SW480 (cell line): ENCODE data around the gene ACTN1.

Source experiments
- DNase-seq: peaks from one replicate; pipeline ENCODE4 v3.0.0-alpha.2; 2016; ENCODE audit warnings: low spot score

Gene ACTN1

DNA sequence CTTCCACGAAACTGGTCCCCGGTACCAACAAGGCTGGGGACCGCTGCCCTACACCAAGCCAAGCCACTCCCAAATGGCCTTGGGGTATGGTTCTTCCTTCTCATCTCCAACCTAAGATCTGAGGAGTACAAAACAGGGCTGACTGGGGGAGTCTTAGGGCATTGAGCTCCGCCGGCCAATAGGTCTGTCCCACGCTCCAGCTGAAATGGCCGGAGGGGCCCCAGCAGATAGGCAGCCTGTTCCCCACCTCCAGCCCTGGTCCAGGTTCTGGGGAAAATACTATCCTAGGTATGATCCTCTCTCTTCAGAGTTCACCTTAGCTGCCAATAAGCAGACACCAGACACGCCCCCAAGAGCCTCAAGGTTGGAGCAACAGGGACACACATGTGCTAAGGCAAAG lies 90.2 kb downstream of the ACTN1 start:
- no peak for DNase-seq

GRCh38 chr14:68888025-68888850 lies 90.9 kb downstream of the ACTN1 start:
- DNase-seq: no peak

- no peak for DNase-seq
Observed at GRCh38 chr14:68886109-68886434, 93.0 kb downstream of the ACTN1 start.

DNA sequence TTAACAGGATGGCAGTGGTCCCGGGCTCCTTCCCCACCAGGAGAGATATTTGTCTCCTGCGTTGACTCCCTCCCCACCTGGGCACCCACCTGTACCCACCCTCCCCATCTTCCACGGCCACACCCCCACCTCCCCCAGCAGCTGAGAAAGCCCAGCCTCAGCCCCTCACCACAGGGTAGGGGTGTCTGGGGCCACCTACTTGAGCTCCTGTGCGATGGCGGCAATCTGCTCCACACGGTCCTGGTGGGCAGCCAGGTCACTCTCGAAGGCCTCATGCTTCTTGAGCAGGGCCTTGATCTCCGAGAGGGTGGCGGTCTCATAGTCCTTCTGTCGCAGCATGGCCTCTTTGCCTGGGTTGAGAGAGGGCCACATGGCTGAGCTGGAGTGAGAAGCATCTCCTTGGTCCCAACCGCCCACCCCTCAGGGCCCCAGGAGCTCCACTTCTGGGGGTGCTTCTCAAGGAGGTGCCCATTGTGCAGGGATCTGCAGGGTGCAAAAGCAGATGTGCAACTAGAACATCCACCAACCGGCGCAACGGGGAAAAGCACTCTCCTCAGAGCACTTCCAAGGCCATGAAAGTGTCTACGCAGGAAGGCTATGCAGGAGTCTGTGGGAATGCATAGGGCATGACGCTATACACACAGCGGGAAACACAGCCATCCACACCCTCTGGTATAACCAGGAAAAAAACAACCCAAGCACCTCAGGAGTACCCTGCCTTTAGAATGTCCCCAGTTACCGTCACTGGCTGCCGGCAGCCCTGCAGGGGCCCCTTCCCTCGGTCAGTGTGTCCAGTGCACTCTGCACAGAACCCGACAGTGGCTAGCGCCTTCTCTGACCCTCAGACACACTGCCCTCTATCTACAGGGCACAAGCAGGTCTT lies 93.6 kb downstream of the ACTN1 start:
- DNase-seq: no peak

DNA sequence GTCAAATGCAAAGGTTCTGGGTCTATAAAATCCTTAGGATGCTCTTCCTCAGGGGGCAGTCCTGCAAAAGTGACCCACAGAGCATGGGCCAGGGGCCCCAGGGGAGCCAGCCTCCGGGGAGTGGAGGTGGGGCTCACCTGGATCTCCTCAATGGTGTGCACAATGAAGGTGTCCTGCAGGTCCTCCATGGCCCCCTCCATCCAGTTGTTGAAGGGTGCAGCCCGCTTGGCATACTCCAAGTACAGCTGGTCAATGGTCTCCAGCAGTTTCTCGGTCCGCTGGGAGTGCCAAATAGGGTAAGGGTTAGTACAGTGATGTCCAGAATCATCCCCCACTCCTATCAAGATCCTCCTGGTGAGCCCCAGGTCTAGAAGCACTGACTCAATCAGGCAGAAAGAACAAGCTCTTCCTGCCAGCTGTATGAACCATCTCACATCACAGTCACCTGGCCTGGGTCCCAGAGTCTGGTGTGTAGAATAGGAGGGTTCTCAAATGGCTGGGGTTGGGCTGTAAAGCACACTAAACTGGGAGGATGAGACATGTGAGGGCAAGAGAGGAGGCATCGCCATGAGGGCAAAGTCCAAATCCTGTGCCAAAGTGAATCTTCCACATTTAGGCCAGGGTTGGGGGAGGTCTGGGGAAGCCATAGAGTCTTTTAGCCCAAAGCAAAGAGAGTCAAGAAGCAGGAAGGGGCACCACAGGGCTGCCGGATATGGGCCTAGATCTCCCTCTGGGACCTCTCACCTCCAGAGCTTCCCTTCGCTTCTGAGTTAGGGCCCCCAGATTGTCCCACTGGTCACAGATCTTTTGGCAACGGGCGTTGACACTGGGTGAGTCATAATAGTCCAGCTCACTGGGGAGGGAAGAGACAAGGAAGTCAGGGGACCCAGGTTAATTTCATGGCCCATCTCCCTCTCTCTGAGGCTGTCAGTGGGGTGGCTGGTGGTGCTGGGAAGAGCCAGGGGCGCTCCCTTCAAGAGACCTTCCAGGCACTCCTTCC lies 94.8 kb downstream of the ACTN1 start:
- DNase-seq: peak; percentile 75

GRCh38 chr14:68882235-68882634 lies 96.9 kb downstream of the ACTN1 start:
- no peak for DNase-seq

- DNase-seq: no peak
Observed at GRCh38 chr14:68881396-68881795, 97.7 kb downstream of the ACTN1 start.

DNA sequence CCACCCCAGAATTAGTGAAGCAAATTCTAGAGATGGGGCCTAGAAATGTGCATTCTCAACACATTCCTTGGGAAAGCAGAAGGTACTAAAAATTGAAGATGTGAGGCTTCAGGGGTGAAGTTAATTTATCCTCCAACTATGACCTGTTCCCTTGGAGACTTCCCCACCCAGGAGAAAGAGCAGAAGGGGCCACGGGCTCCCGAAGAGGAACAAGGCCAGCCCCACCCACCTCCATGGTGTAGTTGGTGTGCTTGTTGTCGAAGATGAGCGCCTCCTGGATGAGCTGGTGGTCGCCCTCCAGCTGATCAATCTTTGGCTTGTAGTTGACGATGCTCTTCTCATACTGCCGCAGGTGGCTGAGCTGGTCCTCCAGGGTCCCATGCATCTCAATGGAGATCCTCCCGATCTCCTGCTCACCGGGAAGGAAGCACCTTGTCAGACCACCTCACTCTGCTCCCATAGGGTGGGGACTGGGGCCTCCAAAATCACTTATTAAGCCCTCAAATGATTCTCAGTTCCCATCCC lies 98.5 kb downstream of the ACTN1 start:
- no peak for DNase-seq

GRCh38 chr14:68879841-68880575 lies 99.1 kb downstream of the ACTN1 start:
- no peak for DNase-seq

- no peak for DNase-seq
Observed at GRCh38 chr14:68879321-68879781, 99.8 kb downstream of the ACTN1 start.

DNA sequence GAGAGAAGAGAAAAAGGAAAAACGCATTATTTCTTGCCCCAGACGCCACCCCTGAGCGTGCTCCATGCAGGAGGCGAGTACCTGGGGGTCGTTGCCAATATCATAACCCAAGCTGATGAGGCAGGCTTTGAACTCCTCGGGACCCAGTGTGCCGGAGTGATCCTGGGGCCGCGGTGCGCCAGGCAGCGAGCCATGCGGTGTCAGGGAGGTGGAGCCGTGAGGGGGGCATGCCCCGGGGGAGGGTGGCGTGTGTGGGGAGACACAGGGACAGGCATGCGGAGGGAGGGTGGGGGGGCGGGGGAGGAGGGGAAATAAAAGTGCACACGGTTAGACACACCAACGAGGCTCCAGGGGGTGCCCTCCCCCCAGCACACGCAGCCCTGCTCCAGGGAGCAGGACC lies 100.2 kb downstream of the ACTN1 start:
- DNase-seq: no peak

DNA sequence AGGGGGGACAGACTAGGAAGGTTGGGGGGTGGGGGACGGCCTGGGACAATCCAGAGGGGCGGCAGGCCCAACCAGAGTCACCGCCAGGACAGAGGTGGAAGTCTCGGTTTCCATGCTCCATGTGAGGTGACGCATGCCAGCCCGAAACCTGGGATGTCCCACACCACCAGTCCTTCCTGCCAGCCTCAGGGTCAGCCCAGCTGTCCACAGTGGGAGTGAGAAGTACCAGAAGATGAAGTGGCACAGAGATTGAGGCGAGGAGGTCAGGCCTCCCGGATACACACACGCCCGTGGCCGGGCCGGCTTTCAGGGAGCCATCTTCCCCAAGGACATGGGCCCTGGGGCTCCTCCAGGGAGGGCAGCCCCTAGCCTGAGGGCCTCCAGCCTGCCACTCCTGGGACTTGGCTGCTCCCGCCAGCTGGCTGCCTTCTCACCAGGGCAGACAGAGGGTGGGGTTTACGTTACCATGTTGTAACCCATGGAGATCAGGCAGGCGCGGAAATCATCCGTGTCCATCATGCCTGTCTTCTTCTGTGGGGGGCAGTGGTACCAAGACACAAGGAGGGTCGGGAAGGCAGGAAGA lies 101.0 kb downstream of the ACTN1 start:
- no peak for DNase-seq

DNA sequence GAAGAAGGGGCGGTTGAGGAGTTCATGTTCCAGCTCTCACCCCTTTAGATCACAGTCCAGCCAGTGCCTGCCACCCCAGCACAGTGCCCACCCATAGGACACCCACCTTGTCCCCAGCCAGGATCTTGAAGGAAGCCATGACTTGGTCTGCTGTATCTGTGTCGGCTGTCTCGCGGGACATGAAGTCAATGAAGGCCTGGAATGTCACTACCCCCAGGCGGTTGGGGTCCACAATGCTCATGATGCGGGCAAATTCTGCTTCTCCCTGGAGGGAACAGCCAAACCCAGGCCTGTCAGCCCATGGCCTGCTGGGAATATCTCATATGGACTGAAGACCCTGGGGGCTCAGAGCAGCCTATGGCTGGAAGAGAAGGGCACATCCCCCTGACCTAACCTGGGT lies 102.1 kb downstream of the ACTN1 start:
- no peak for DNase-seq

- DNase-seq: no peak
Observed at GRCh38 chr14:68874746-68875155, 104.4 kb downstream of the ACTN1 start.

DNA sequence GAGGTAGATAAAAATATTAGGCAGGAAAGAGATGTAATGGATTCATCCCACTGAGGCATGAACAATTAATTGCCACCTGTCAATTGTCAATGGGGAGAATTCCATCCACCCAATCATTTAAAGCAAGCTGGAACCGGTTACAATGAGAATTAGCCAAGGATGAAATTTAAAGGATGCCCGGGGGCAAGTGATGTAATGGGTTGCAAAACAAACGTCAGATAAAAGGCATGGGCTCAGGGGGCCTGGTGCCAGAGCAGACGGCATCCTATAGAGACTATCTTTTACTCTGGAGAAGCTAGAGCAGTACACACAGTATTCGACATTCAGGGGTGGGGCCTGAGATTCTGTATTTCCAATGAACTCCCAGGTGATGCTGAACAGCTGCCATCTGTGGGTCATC lies 105.7 kb downstream of the ACTN1 start:
- no peak for DNase-seq

DNA sequence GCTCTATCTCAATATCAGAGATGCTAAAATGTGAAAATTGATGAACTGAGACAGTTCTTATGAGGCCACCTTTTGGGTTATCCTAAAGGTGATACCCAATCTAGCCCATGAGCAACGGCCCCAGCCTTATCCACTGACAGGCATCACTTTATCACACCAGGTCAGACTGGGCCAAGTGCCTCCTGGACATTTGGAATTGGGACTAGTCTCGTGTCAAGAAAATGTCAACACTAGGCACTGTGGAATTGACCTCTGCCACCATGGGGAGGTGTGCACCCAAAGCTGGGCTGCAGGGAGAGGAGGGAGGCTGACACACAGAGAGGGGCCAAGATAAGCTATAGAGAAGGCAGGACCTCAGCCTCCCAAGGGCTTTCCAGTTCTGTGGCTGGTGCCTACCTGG lies 107.7 kb downstream of the ACTN1 start:
- DNase-seq: no peak

GRCh38 chr14:68866991-68867533 lies 112.0 kb downstream of the ACTN1 start:
- no peak for DNase-seq

- no peak for DNase-seq
Observed at GRCh38 chr14:68865542-68865941, 113.6 kb downstream of the ACTN1 start.

GRCh38 chr14:68864361-68864750 lies 114.7 kb downstream of the ACTN1 start:
- DNase-seq: no peak

- DNase-seq: no peak
Observed at GRCh38 chr14:68863610-68864360, 115.3 kb downstream of the ACTN1 start.
